Endothelial cell (in vitro differentiated cells): Measurements from ENCODE around the gene MYLIP. TPM values are rescaled to one million over a fixed set of nuclear protein-coding genes. Genes with fewer than 3 reads are reported as not detected.

Source experiments
- DNase-seq: peaks from one replicate; pipeline ENCODE4 v3.0.0; 2021; ENCODE audit warnings: low spot score
- H3K27ac Mint-ChIP-seq: one replicate; pipeline ENCODE4 v1.8.0; 2021; ENCODE audit warnings: mixed read lengths, inconsistent platforms; ENCODE audit not compliant: unreplicated experiment
- H3K27me3 Mint-ChIP-seq: one replicate; pipeline ENCODE4 v1.8.0; 2021; ENCODE audit warnings: mild to moderate bottlenecking, moderate library complexity, mixed read lengths, inconsistent platforms; ENCODE audit not compliant: unreplicated experiment
- H3K36me3 Mint-ChIP-seq: one replicate; pipeline ENCODE4 v1.8.0; 2021; ENCODE audit warnings: mild to moderate bottlenecking, low read depth, mixed read lengths, inconsistent platforms; ENCODE audit not compliant: unreplicated experiment
- H3K4me1 Mint-ChIP-seq: one replicate; pipeline ENCODE4 v1.8.0; 2021; ENCODE audit warnings: mild to moderate bottlenecking, mixed read lengths, inconsistent platforms; ENCODE audit not compliant: unreplicated experiment
- H3K4me3 Mint-ChIP-seq: one replicate; pipeline ENCODE4 v1.8.0; 2021; ENCODE audit warnings: mild to moderate bottlenecking, mixed read lengths, inconsistent platforms; ENCODE audit not compliant: unreplicated experiment
- H3K9me3 Mint-ChIP-seq: one replicate; pipeline ENCODE4 v1.8.0; 2021; ENCODE audit warnings: mixed read lengths, inconsistent platforms; ENCODE audit not compliant: unreplicated experiment
- total RNA-seq: library from RNA; stranded (reverse); fragmentation: NEBNext Ultra II Directional; extraction: Animal tissue kit (Norgen Biotek cat#: 25700); gene quantifications from one replicate; pipeline ENCODE4 v1.2.1, GENCODE V29; 2021; ENCODE audit not compliant: unreplicated experiment
- TF ChIP-seq, protein P1 (sequence below): fragments of 200-600 bp; sonication (generic); IDR thresholded peaks from one replicate; pipeline ENCODE4 v1.5.0; 2021; ENCODE audit warnings: antibody characterized with exemption; ENCODE audit not compliant: unreplicated experiment

The MYLIP gene
- total RNA-seq, 1 donor from 2014 or later: 30.1 TPM

DNA sequence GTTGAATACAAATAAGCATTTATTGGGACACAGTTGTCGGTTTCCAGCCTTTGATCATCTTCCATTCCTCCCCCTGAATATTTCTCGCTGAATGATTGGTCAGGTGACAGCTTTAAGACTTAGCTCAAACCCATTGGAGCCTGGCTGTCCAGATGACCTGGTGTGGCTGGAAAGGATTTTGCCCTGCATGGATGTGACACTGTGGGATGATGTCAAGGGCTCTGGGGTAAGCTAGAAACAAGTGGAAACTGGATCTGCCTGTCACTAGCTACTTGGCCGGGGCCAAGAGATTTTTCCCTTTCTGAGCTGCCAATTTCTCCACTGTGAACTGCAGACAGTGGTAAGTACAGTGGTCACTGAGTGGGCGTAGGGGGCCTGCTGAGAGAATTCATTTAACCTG lies 41.9 kb upstream of the MYLIP start:
- TF ChIP-seq, protein P1, sequence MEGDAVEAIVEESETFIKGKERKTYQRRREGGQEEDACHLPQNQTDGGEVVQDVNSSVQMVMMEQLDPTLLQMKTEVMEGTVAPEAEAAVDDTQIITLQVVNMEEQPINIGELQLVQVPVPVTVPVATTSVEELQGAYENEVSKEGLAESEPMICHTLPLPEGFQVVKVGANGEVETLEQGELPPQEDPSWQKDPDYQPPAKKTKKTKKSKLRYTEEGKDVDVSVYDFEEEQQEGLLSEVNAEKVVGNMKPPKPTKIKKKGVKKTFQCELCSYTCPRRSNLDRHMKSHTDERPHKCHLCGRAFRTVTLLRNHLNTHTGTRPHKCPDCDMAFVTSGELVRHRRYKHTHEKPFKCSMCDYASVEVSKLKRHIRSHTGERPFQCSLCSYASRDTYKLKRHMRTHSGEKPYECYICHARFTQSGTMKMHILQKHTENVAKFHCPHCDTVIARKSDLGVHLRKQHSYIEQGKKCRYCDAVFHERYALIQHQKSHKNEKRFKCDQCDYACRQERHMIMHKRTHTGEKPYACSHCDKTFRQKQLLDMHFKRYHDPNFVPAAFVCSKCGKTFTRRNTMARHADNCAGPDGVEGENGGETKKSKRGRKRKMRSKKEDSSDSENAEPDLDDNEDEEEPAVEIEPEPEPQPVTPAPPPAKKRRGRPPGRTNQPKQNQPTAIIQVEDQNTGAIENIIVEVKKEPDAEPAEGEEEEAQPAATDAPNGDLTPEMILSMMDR: no peak

DNA sequence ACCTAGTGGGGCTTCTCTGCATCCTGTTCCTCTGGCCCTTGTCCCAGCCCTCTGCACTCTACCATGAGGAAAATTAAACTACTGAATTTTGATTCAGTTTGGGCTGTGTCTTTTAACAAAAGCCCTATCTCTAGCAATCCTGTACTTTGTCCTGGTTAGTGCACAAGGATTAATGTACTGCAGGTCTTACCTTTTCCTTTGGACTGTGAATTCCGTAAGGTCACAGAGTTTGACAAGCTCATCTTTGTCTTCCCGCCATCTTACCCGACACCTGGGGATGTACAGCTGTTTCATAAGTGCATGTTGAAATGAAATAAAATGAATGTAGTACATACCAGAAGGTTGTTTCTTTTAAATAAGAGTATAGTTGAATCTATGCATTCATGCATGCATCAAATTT lies 41.5 kb upstream of the MYLIP start:
- Mint-ChIP-seq H3K4me1 (peaks cover 7% of the 10 kb centered on the region), H3K9me3 (no peaks in the 10 kb centered on the region), H3K27me3 (no peaks in the 10 kb centered on the region), H3K27ac (no peak overlapping the region), H3K36me3 (no peaks in the 10 kb centered on the region), H3K4me3 (no peak overlapping the region)
- TF ChIP-seq, protein P1: no peak
- no peak for DNase-seq

More for the DNA sequence above, 41.9 kb upstream of the MYLIP start:
- Mint-ChIP-seq H3K36me3 (no peaks in the 10 kb centered on the region), H3K4me3 (no peak overlapping the region), H3K27me3 (no peaks in the 10 kb centered on the region), H3K9me3 (no peaks in the 10 kb centered on the region), H3K27ac (no peak overlapping the region), H3K4me1 (peaks cover 2% of the 10 kb centered on the region)
- DNase-seq: no peak

DNA sequence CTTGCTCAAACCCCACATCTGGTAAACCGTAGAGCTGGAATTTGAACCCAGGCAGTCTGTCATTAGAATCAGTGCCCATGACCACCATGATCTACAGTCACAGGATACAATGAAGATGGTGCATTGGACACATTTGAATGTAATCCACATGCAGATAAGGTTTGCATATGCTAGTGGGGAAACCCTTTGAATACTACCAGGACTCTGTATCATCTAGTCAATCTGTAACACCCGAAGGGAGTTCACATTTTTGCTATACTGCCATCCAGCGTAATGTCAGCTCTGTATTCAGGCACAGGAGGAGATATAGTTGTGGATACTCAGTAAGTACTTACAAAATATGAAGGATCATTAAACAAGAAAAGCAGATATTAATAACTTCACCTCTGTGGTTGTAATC lies 40.5 kb upstream of the MYLIP start:
- no peaks in the 10 kb centered on the region for H3K36me3 Mint-ChIP-seq
- H3K9me3 Mint-ChIP-seq: no peaks in the 10 kb centered on the region
- TF ChIP-seq, protein P1: no peak
- no peak overlapping the region for H3K4me3 Mint-ChIP-seq
- no peak overlapping the region for H3K27ac Mint-ChIP-seq
- no peaks in the 10 kb centered on the region for H3K27me3 Mint-ChIP-seq
- DNase-seq: no peak
- H3K4me1 Mint-ChIP-seq: peaks cover 13% of the 10 kb centered on the region

DNA sequence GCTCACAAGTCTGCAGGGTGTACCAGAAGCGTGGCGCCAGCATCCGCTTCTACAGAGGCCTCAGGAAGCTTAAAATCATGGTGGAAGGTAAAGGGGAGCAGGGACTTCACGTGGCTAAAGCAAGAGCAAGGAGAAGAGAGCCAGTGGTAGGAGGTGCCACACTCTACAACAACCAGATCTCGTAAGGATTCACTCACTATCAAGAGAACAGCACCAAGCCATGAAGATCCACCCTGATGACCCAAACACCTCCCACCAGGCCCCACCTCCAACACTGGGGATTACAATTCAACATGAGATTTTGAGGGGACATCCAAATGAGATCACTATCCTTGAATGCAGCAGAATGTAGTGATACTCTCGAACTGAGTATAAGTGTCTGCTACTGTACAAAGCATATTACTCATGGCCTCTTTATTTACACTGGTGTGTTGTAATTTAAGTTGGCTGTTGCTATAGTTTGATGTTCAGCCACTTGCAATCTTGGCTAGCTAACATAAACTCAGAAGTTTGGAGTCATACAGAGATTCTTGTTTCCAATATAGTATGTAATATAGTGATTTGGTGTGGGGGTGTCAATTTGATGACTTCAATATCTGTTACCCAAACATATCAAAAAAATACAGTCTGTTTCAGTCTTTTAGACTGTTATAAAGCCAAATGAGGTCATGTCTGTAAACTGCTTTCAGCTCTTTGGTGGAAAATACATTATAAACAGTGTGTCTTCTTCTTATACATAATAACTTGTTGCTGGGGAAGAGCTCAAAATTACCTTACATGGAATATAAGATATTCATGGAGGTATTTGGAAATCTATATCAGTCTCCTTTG lies 39.4 kb upstream of the MYLIP start:
- Mint-ChIP-seq H3K4me3 (no peak overlapping the region), H3K27ac (no peak overlapping the region)

DNA sequence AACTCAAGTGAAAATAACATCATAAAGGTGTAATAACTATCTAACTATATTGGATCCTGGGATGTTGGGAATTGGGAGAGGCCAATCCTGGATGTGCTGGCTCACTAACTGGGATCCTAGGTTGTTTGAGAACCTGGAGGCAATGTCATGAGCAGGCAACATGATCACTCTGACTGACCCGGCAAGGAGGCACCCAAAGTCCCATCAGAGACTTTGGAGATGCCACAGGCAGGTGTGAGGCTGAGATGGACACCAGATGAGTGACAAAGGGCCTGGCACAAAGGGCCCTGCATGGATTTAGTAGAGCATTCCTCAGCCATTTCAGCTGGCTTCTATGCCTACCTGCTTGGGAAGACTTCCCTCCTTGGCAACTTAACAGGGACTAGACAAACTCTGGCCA lies 38.4 kb upstream of the MYLIP start:
- Mint-ChIP-seq H3K9me3 (no peaks in the 10 kb centered on the region), H3K36me3 (no peaks in the 10 kb centered on the region), H3K4me1 (peaks cover 13% of the 10 kb centered on the region), H3K27ac (no peak overlapping the region), H3K4me3 (no peak overlapping the region), H3K27me3 (no peaks in the 10 kb centered on the region)
- TF ChIP-seq, protein P1: no peak
- DNase-seq: no peak

More for the DNA sequence above, 39.4 kb upstream of the MYLIP start:
- TF ChIP-seq, protein P1: no peak
- Mint-ChIP-seq H3K9me3 (no peaks in the 10 kb centered on the region), H3K36me3 (no peaks in the 10 kb centered on the region), H3K27me3 (no peaks in the 10 kb centered on the region), H3K4me1 (peaks cover 13% of the 10 kb centered on the region)
- DNase-seq: no peak
